ENCODE data around the gene SEPTIN1.

SEPTIN1 gene

GRCh38 chr16:30382111-30382881 lies at the start of gene SEPTIN1:
Gene SEPTIN1, minus strand, starts transcription at chr16:30382561. Its CDS starts 19 bp downstream, at chr16:30382542.
- no peak for DNase-seq (ENCODE audit: low read depth)

GRCh38 chr16:30430428-30430970 lies 48.1 kb upstream of the SEPTIN1 start:
- DNase-seq (ENCODE audit: low read depth): no peak

- DNase-seq (ENCODE audit: low read depth): peak; percentile 93
Measured at GRCh38 chr16:30429678-30430427, 47.5 kb upstream of the SEPTIN1 start, which contains the start of gene DCTPP1. Gene DCTPP1, minus strand, starts transcription at chr16:30430030. Its CDS starts 50 bp downstream, at chr16:30429980.

- no peak for DNase-seq (ENCODE audit: low read depth)
Measured at GRCh38 chr16:30429418-30429677, 47.0 kb upstream of the SEPTIN1 start.

GRCh38 chr16:30428055-30428454 lies 45.7 kb upstream of the SEPTIN1 start:
- no peak for DNase-seq (ENCODE audit: low read depth)

GRCh38 chr16:30421010-30421409 lies 38.6 kb upstream of the SEPTIN1 start:
- DNase-seq (ENCODE audit: low read depth): no peak

GRCh38 chr16:30418350-30419181 lies 36.2 kb upstream of the SEPTIN1 start:
- DNase-seq (ENCODE audit: low read depth): no peak

GRCh38 chr16:30417529-30418349 lies 35.4 kb upstream of the SEPTIN1 start:
- DNase-seq (ENCODE audit: low read depth): peak; percentile 83

- no peak for DNase-seq (ENCODE audit: low read depth)
Measured at GRCh38 chr16:30416624-30417528, 34.5 kb upstream of the SEPTIN1 start.

- no peak for DNase-seq (ENCODE audit: low read depth)
Measured at GRCh38 chr16:30416047-30416603, 33.8 kb upstream of the SEPTIN1 start.

- no peak for DNase-seq (ENCODE audit: low read depth)
Measured at GRCh38 chr16:30414159-30414558, 31.8 kb upstream of the SEPTIN1 start.

GRCh38 chr16:30413112-30413806 lies 30.9 kb upstream of the SEPTIN1 start:
- DNase-seq (ENCODE audit: low read depth): no peak

- DNase-seq (ENCODE audit: low read depth): peak; percentile 66
Measured at GRCh38 chr16:30409125-30410060, 27.0 kb upstream of the SEPTIN1 start.

GRCh38 chr16:30407804-30408534 lies 25.6 kb upstream of the SEPTIN1 start:
- DNase-seq (ENCODE audit: low read depth): peak; percentile 12

- DNase-seq (ENCODE audit: low read depth): peak; percentile 72
Measured at GRCh38 chr16:30407102-30407803, 24.9 kb upstream of the SEPTIN1 start, which contains the start of gene ZNF771. Gene ZNF771, plus strand, starts transcription at chr16:30407606. Its CDS starts 448 bp downstream, at chr16:30408054.

GRCh38 chr16:30406795-30407101 lies 24.4 kb upstream of the SEPTIN1 start:
- DNase-seq (ENCODE audit: low read depth): no peak
